ENCODE results near the gene VCAN. TPM values are rescaled to one million over a fixed set of nuclear protein-coding genes. Genes with fewer than 3 reads are reported as not detected.

The VCAN gene
- total and polyA plus RNA-seq, 2 of the 8 experiments (the other 6 are each of a cell fraction or from before 2014, with no cell fraction given): 146 to 404 TPM

DNA sequence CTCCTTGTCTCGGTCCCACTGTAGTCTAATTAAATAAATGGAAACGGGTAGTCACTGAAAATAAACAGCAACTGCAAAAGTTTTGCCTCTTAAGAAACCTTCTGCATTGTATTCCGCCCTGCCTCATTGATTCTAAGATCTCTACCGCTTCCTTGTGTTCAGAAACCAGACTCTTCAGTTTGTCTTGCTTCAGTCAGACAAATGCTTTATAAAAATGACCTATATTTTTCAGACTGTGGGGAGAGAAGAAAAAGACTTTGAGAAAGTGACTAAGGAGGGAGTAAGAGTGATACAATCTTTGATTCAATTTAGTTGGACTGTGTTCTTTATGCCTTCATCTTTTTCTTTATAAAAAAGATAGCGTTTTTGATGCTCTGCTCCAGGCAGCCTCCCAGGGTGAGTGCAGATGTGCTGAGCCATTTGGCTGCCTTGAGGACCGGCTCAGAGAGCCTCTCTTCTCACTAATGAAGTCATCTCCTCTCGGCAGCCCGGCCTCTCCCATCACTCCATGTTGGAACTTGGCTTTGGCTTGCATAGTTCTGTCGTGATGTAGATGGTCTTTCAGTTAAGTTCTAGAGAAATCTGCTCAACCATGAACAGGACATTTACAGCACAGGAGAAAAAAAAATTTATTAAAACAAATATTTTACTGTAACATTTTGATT, 4.0 kb upstream of the VCAN start:
- H3K27ac ChIP-seq (ENCODE audit: low read depth, low read length): no peak overlapping the region
- H4K91ac ChIP-seq (replicated peaks; ENCODE audit: insufficient read length, low read length): no peak overlapping the region
- H3K36me3 ChIP-seq (ENCODE audit: control insufficient read depth in 2 of 4, insufficient read depth in 4 of 4, low read length in 3 of 4): no peaks in the 10 kb centered on the region
- peak overlapping the region; percentile 55; the same call in 1 of the 2 replicates for H2BK20ac ChIP-seq (ENCODE audit: low read length)
- ChIA-PET POLR2A (ENCODE audit: partially characterized antibody) (no interaction called here), CTCF (ENCODE audit: partially characterized antibody) (interaction anchor here (0.5 to 1.6 kb wide), 2 partner anchors 38 to 50 kb away, joined by 3 to 5 read pairs; no protein-coding TSS in a partner anchor)
- H4K20me1 ChIP-seq (replicated peaks in 1 of 2; ENCODE audit: control insufficient read depth in 1 of 2, insufficient read depth in 2 of 2, low read length in 2 of 2): no peaks in the 10 kb centered on the region
- 0 out of 2 replicates have a peak overlapping the region, but pooled peaks have one; percentile 4 for H2AFZ ChIP-seq (ENCODE audit: low read length)
- H2AK5ac ChIP-seq (ENCODE audit: low read depth, low read length): no peak overlapping the region
- H2BK12ac ChIP-seq (ENCODE audit: low read depth, low read length): no peak overlapping the region
- H2BK5ac ChIP-seq (ENCODE audit: low read depth, low read length): peak overlapping the region; percentile 54; the same call in 1 of the 2 replicates
- H3K79me1 ChIP-seq (ENCODE audit: low read depth, low read length): no peaks in the 10 kb centered on the region
- H3K4me2 ChIP-seq (ENCODE audit: insufficient read depth in 1 of 2, low read depth in 2 of 2, low read length in 2 of 2): no peak overlapping the region
- peak overlapping the region; percentile 35; the same call in 1 of the 2 replicates for H4K8ac ChIP-seq (ENCODE audit: extremely low read depth, insufficient read depth, low read length)
- WGBS, 2 experiments (ENCODE audit: extremely low coverage in 1 of 2, insufficient coverage in 1 of 2, insufficient read length in 1 of 2, insufficient replicate concordance in 2 of 2, low coverage in 1 of 2, low lambda C conversion rate in 2 of 2, missing lambda C conversion rate in 1 of 2): 70% methylated on average over 9 of the region's 9 CpGs; no CpG with 5 or more reads in 1 of the 2 experiments
- no peak for TF ChIP-seq TEAD4 (IDR thresholded peaks at IDR 0.05; ENCODE audit: low read depth, low read length)
- TF ChIP-seq RAD21 (IDR thresholded peaks at IDR 0.05 in 1 of 2, conservative IDR thresholded peaks at IDR 0.05 in 1 of 2; ENCODE audit: low read depth in 2 of 2, low read length in 2 of 2): peak; percentile 45 to 47
- H3K27me3 ChIP-seq (replicated peaks in 1 of 4; ENCODE audit: control insufficient read depth in 3 of 4, extremely low read depth in 1 of 4, insufficient read depth in 3 of 4, low read length in 3 of 4): no peaks in the 10 kb centered on the region
- H3K9ac ChIP-seq (replicated peaks in 1 of 4; ENCODE audit: extremely low read depth in 1 of 4, low read depth in 3 of 4, low read length in 3 of 4): no peak overlapping the region
- DNase-seq (ENCODE audit: low read depth in 1 of 2, low spot score in 2 of 2) (no peak), FAIRE-seq (peak; percentile 39)
- peaks cover 3% of the 10 kb centered on the region for H3K23me2 ChIP-seq (ENCODE audit: low read depth, low read length)
- no peak overlapping the region for H2BK120ac ChIP-seq (replicated peaks; ENCODE audit: low read depth, low read length)
- peaks cover 2 to 31% (median 11%) of the 10 kb centered on the region in 4 experiments; a peak in 5 of 7 replicates for H3K4me1 ChIP-seq (replicated peaks in 1 of 4; ENCODE audit: control insufficient read depth in 3 of 4, insufficient read depth in 4 of 4, low read length in 3 of 4)
- no peaks in the 10 kb centered on the region for H3K9me3 ChIP-seq (ENCODE audit: insufficient read depth in 2 of 2, low read depth in 1 of 2, low read length in 1 of 2)
- H3K14ac ChIP-seq (ENCODE audit: insufficient read length): no peak overlapping the region
- H3K56ac ChIP-seq (replicated peaks; ENCODE audit: insufficient read length, low read depth, low read length): no peak overlapping the region
- no peak overlapping the region for H4K5ac ChIP-seq (ENCODE audit: insufficient read length, low read depth, low read length)
- no peak overlapping the region for H3K4ac ChIP-seq (replicated peaks; ENCODE audit: insufficient read length, low read depth, low read length)
- H3K4me3 ChIP-seq (ENCODE audit: extremely low read depth in 1 of 4, insufficient read depth in 2 of 4, low read depth in 3 of 4, low read length in 4 of 4): no peak overlapping the region
- no peak overlapping the region for H3K23ac ChIP-seq (ENCODE audit: insufficient read length)
- H3K79me2 ChIP-seq (ENCODE audit: control insufficient read depth in 1 of 2, insufficient read depth in 2 of 2, low read length in 2 of 2): peaks cover 0 to 11% of the 10 kb centered on the region in 2 experiments; a peak in 3 of 4 replicates
- H2BK15ac ChIP-seq (ENCODE audit: low read length): no peak overlapping the region
- H3K18ac ChIP-seq (ENCODE audit: extremely low read depth, low read length): no peak overlapping the region; the same call in 1 of the 2 replicates

Measured in H1 (cell line).